Sigmoid colon (tissue), 7 donors: Measurements from ENCODE around the gene SMC6. TPM values are rescaled to one million over a fixed set of nuclear protein-coding genes. Genes with fewer than 3 reads are reported as not detected.

Experiments used
- DNase-seq: peaks from one replicate; pipeline ENCODE4 v3.0.0-alpha.2; 2019
- H3K27ac ChIP-seq, 4 donors: fragments of 200-600 bp; sonication (generic); one replicate each; pipeline ENCODE4 v1.5.1; 2016 to 2019; ENCODE audit warnings: mild to moderate bottlenecking in 1 of 4
- H3K27me3 ChIP-seq, 3 donors: fragments of 200-600 bp; sonication (generic); one replicate each; pipeline ENCODE4 v1.5.1; 2019; ENCODE audit warnings: mild to moderate bottlenecking in 1 of 3
- H3K36me3 ChIP-seq, 4 donors: fragments of 200-600 bp; sonication (generic); one replicate each; pipeline ENCODE4 v1.5.1; 2016 to 2019
- H3K4me1 ChIP-seq, 4 donors: fragments of 200-600 bp; sonication (generic); one replicate each; pipeline ENCODE4 v1.5.1; 2017 to 2019
- H3K4me3 ChIP-seq, 4 donors: fragments of 200-600 bp; sonication (generic); one replicate each; pipeline ENCODE4 v1.5.1; 2017 to 2019; ENCODE audit warnings: mild to moderate bottlenecking in 2 of 4, moderate library complexity in 1 of 4
- H3K9me3 ChIP-seq, 4 donors: fragments of 200-600 bp in 3 of 4; sonication (generic) in 3 of 4; one replicate each; pipeline versions ENCODE4 v1.5.1 to v1.6.1; 2013 to 2019
- EP300 ChIP-seq, 4 donors: sonication (generic); formaldehyde crosslinking; IDR thresholded peaks; one replicate each; pipeline ENCODE4 v1.6.1; 2017; ENCODE audit warnings: antibody characterized with exemption in 4 of 4
- POLR2A ChIP-seq, 2 donors: fragments of 450-650 bp; IDR thresholded peaks; one replicate each; pipeline ENCODE4 v1.6.1; 2016; ENCODE audit warnings: antibody characterized with exemption in 2 of 2, mild to moderate bottlenecking in 2 of 2, moderate library complexity in 2 of 2
- POLR2AphosphoS5 ChIP-seq, 4 donors: sonication (generic); formaldehyde crosslinking; IDR thresholded peaks; one replicate each; pipeline ENCODE4 v1.6.1; 2017; ENCODE audit warnings: antibody characterized with exemption in 4 of 4
- WGBS, 2 donors: extraction: QIAGEN DNeasy Blood & Tissue Kit; methylation state at CpG; one replicate each; pipeline ENCODE4 v1.1.7; 2013; 5-methylcytosine and 5-hydroxymethylcytosine counted together
- intact Hi-C: fragments of 100-400 bp; cut with DNase I; formaldehyde crosslinking; loops from one replicate; pipeline ENCODE4 v1.15.1; 2023
- polyA plus RNA-seq, 3 donors: library from polyadenylated mRNA; stranded (reverse); fragments of 200-250 nt; gene quantifications; one replicate each; pipeline ENCODE4 v1.2.3, GENCODE V29; 2013
- total RNA-seq, 4 donors: library from RNA; depleted of rRNA; stranded (reverse); fragments of >200 nt; gene quantifications; one replicate each; pipeline ENCODE4 v1.1.0, GENCODE V29; 2016
- TF ChIP-seq, protein P1 (sequence below), 4 experiments: fragments of 450-650 bp in 3 of 4; fragments of 200-600 bp in 1 of 4; IDR thresholded peaks; one replicate each; pipeline ENCODE4 v1.5.1; 2016 to 2019; ENCODE audit warnings: antibody characterized with exemption in 4 of 4, mild to moderate bottlenecking in 3 of 4, moderate library complexity in 2 of 4
- donor health status: healthy with polysubstance abuse.
- donor health status: Bipolar disorder and iron deficiency.
- donor health status: healthy.

Gene SMC6
- total and polyA plus RNA-seq, 7 donors, result 6.6 to 15.8 (median 10.7) TPM

DNA sequence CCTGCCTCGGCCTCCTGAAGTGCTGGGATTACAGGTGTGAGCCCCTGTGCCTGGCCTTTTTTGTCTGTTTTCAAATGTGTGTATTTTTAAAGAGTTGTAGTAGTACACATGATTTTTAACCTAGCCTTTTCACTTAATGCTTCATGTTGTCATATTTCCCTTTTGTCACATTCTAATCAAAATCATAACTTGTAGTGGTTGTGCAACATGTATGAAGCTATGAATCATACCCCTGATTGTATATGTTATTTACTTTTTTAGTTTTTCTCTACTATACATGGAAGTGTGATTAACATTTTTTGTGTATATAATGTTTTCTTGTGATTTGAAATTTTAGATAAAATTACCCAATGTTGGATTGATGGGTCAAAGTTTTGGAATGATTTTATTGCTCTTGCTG is 8.8 kb upstream of the SMC6 start:
- intact Hi-C loops, result no loop called here
- Histone ChIP-seq H3K4me3 (no peak overlapping the region), H3K36me3 (no peaks in the 10 kb centered on the region), H3K27me3 (no peaks in the 10 kb centered on the region), H3K4me1 (no peaks in the 10 kb centered on the region), H3K27ac (no peak overlapping the region), H3K9me3 (no peaks in the 10 kb centered on the region)
- TF ChIP-seq, protein P1, sequence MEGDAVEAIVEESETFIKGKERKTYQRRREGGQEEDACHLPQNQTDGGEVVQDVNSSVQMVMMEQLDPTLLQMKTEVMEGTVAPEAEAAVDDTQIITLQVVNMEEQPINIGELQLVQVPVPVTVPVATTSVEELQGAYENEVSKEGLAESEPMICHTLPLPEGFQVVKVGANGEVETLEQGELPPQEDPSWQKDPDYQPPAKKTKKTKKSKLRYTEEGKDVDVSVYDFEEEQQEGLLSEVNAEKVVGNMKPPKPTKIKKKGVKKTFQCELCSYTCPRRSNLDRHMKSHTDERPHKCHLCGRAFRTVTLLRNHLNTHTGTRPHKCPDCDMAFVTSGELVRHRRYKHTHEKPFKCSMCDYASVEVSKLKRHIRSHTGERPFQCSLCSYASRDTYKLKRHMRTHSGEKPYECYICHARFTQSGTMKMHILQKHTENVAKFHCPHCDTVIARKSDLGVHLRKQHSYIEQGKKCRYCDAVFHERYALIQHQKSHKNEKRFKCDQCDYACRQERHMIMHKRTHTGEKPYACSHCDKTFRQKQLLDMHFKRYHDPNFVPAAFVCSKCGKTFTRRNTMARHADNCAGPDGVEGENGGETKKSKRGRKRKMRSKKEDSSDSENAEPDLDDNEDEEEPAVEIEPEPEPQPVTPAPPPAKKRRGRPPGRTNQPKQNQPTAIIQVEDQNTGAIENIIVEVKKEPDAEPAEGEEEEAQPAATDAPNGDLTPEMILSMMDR (IDR thresholded peaks at IDR 0.05), result no peak
- TF ChIP-seq POLR2A (IDR thresholded peaks at IDR 0.05) (no peak), EP300 (IDR thresholded peaks at IDR 0.05) (no peak), POLR2AphosphoS5 (IDR thresholded peaks at IDR 0.05) (no peak)
- WGBS, 2 donors, result 96 to 98% methylated on average over 1 of the region's 1 CpG
- DNase-seq, result no peak

DNA sequence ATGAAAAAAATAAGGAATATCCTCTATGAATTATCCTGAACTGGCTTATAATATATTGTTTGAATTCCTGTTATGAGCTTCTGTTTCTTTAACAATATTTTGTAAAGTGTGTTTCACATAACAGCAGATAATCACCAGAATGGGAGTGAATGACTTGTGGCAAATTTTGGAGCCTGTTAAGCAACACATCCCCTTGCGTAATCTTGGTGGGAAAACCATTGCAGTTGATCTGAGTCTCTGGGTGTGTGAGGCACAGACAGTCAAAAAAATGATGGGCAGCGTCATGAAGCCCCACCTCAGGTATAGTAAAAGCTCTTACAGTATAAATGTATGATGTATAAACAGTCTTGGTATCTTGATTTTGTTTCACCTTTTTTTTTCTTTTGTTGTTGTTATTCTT is 6.2 kb upstream of the SMC6 start:
- no peaks in the 10 kb centered on the region for H3K9me3 ChIP-seq
- H3K4me3 ChIP-seq, result no peak overlapping the region
- no peaks in the 10 kb centered on the region for H3K36me3 ChIP-seq
- H3K4me1 ChIP-seq, result peaks cover 0 to 3% (median under 1%) of the 10 kb centered on the region in 4 donors
- H3K27ac ChIP-seq, result no peak overlapping the region
- WGBS, 2 donors, result 90 to 97% methylated on average over 2 of the region's 2 CpGs
- H3K27me3 ChIP-seq, result no peaks in the 10 kb centered on the region
- no peak for DNase-seq
- TF ChIP-seq EP300 (IDR thresholded peaks at IDR 0.05) (no peak), POLR2AphosphoS5 (IDR thresholded peaks at IDR 0.05) (no peak), POLR2A (IDR thresholded peaks at IDR 0.05) (no peak)
- TF ChIP-seq, protein P1 (IDR thresholded peaks at IDR 0.05), result no peak
- intact Hi-C loops, result no loop called here

DNA sequence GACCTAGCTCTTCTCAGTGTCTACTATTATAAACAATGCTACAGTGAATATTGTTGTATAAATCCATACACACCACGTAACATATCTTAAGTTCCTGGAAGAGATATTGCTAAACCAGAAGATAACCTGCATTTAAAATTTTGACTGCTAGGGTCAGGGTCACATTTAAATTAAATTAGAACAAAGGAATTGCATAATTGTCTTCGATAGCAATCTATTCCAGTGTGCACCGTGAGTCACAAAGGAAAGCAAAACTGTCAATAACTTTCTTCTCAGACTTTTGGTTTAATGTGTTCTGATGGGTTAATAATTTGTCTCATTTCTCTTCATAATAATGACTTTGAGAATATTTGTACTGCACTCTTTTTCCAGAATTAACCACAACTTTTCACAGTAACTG is 4.5 kb upstream of the SMC6 start:
- Histone ChIP-seq H3K4me3 (no peak overlapping the region), H3K9me3 (no peaks in the 10 kb centered on the region), H3K27ac (no peak overlapping the region), H3K4me1 (peaks cover 0 to 9% (median 8%) of the 10 kb centered on the region in 4 donors), H3K27me3 (no peaks in the 10 kb centered on the region), H3K36me3 (no peaks in the 10 kb centered on the region)
- intact Hi-C loops, result no loop called here
- no peak for DNase-seq
- TF ChIP-seq POLR2A (IDR thresholded peaks at IDR 0.05), result no peak
- TF ChIP-seq EP300 (IDR thresholded peaks at IDR 0.05), result no peak
- TF ChIP-seq, protein P1 (IDR thresholded peaks at IDR 0.05), result no peak
- TF ChIP-seq POLR2AphosphoS5 (IDR thresholded peaks at IDR 0.05), result no peak
- WGBS, 2 donors, result 73 to 81% methylated on average over 3 of the region's 3 CpGs

DNA sequence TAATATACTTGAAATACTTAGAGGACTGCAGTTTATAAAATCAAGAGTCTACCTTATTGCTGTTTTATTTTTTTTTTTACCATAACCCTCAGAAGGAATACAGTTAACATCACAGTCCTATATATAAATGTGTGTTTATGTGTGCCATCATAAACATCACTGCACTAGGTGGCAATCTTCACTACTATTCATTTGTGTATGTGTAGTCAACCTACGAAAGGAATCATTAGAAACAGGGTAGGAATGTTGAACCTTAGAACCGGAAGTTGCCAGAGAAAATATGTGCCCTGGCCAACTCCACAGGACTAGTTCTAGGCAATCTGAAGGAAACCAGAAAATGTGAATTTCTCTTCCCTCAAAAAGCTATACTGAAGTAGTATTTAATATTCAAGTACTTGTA is 3.7 kb upstream of the SMC6 start:
- TF ChIP-seq POLR2AphosphoS5 (IDR thresholded peaks at IDR 0.05) (no peak), EP300 (IDR thresholded peaks at IDR 0.05) (no peak)
- no peak overlapping the region for H3K4me3 ChIP-seq
- H3K27ac ChIP-seq, result no peak overlapping the region
- H3K27me3 ChIP-seq, result no peaks in the 10 kb centered on the region
- intact Hi-C loops, result no loop called here
- peaks cover 0 to 16% (median 15%) of the 10 kb centered on the region in 4 donors for H3K4me1 ChIP-seq
- H3K36me3 ChIP-seq, result no peaks in the 10 kb centered on the region
- no peak for DNase-seq
- 19 to 55% methylated on average over 2 of the region's 2 CpGs for WGBS, 2 donors
- H3K9me3 ChIP-seq, result no peaks in the 10 kb centered on the region

DNA sequence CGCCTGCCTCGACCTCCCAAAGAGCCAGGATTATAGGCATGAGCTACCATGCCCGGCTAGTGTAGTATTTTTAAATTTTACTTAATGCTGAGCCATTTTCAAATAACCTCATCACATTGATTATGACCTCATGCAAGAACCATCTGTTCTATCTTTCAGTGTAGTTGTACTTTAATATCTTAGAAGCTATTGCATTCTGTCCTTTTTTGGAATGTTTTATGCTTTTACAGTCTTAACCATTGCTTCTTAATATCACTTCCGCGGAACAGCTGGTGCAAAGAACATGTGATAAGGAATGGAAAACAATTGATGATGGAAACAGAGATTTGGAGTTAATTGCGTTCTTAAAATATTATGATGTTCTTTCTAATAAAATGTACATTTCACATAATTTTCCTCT is 3.1 kb upstream of the SMC6 start:
- Histone ChIP-seq H3K4me1 (peaks cover 0 to 20% (median 16%) of the 10 kb centered on the region in 4 donors), H3K27ac (no peak overlapping the region), H3K27me3 (no peaks in the 10 kb centered on the region), H3K36me3 (no peaks in the 10 kb centered on the region), H3K4me3 (no peak overlapping the region), H3K9me3 (no peaks in the 10 kb centered on the region)
- TF ChIP-seq POLR2AphosphoS5 (IDR thresholded peaks at IDR 0.05), result no peak
- TF ChIP-seq, protein P1 (IDR thresholded peaks at IDR 0.05), result no peak
- no peak for TF ChIP-seq POLR2A (IDR thresholded peaks at IDR 0.05)
- TF ChIP-seq EP300 (IDR thresholded peaks at IDR 0.05), result no peak
- 44 to 81% methylated on average over 6 of the region's 6 CpGs for WGBS, 2 donors
- intact Hi-C loops, result no loop called here
- no peak for DNase-seq
